Dedifferentiated amniotic fluid mesenchymal stem cell (primary cell): Measurements from ENCODE around the gene CFAP20DC.
"Not testable (repeated sequence)": the region's sequence is repeated elsewhere in the genome, so short reads cannot be mapped to it uniquely, and the experiment has no call there.

ENCODE experiments used
- DNase-seq: peaks from one replicate; pipeline ENCODE4 v3.0.0-alpha.2; 2016; ENCODE audit errors: extremely low spot score

Gene CFAP20DC

GRCh38 chr3:59049671-59050331, at the start of gene CFAP20DC:
Gene CFAP20DC, minus strand, starts transcription at chr3:59050025. Its CDS starts 394 bp downstream, at chr3:59049631.
- DNase-seq = peak; percentile 94

- not testable (repeated sequence) for DNase-seq
These were observed 48.7 kb upstream of the CFAP20DC start for GRCh38 chr3:59098516-59098915.

GRCh38 chr3:59094446-59094845, 44.6 kb upstream of the CFAP20DC start:
- DNase-seq = no peak

- no peak for DNase-seq
These were observed 43.7 kb upstream of the CFAP20DC start for GRCh38 chr3:59093521-59093920.

- no peak for DNase-seq
These were observed 38.9 kb upstream of the CFAP20DC start for GRCh38 chr3:59088761-59089160.

GRCh38 chr3:59085976-59086375, 36.2 kb upstream of the CFAP20DC start:
- DNase-seq = no peak

- DNase-seq = no peak
These were observed 34.8 kb upstream of the CFAP20DC start for GRCh38 chr3:59084583-59084982.

GRCh38 chr3:59082106-59082505, 32.3 kb upstream of the CFAP20DC start:
- no peak for DNase-seq

GRCh38 chr3:59081071-59081470, 31.2 kb upstream of the CFAP20DC start:
- DNase-seq = no peak

- DNase-seq = no peak
These were observed 30.1 kb upstream of the CFAP20DC start for GRCh38 chr3:59079962-59080361.

GRCh38 chr3:59074764-59075163, 24.9 kb upstream of the CFAP20DC start:
- DNase-seq = no peak

- DNase-seq = no peak
These were observed 22.9 kb upstream of the CFAP20DC start for GRCh38 chr3:59072681-59073080.

- no peak for DNase-seq
These were observed 20.0 kb upstream of the CFAP20DC start for GRCh38 chr3:59069838-59070237.

GRCh38 chr3:59065240-59065639, 15.4 kb upstream of the CFAP20DC start:
- no peak for DNase-seq

GRCh38 chr3:59064728-59065127, 14.9 kb upstream of the CFAP20DC start:
- DNase-seq = no peak

GRCh38 chr3:59064276-59064675, 14.5 kb upstream of the CFAP20DC start:
- no peak for DNase-seq

GRCh38 chr3:59056706-59057105, 6.9 kb upstream of the CFAP20DC start:
- DNase-seq = no peak

GRCh38 chr3:59052803-59053411, 3.1 kb upstream of the CFAP20DC start:
- DNase-seq = peak; percentile 25

- DNase-seq = not testable (repeated sequence)
These were observed 1.1 kb upstream of the CFAP20DC start for GRCh38 chr3:59050811-59051414.

- no peak for DNase-seq
These were observed 3.0 kb downstream of the CFAP20DC start for GRCh38 chr3:59046839-59047238.

- DNase-seq = no peak
These were observed 6.4 kb downstream of the CFAP20DC start for GRCh38 chr3:59043391-59043790.

GRCh38 chr3:59040902-59041301, 8.9 kb downstream of the CFAP20DC start:
- no peak for DNase-seq

GRCh38 chr3:59027607-59028006, 22.2 kb downstream of the CFAP20DC start:
- DNase-seq = no peak
